HCEC 1CT (cell line): ENCODE data around the gene TBCEL.
"Not testable (repeated sequence)": the region's sequence is repeated elsewhere in the genome, so short reads cannot be mapped to it uniquely, and the experiment has no call there.

Experiments used
- DNase-seq: peaks from one replicate; pipeline ENCODE4 v3.0.0-alpha.2; 2017

TBCEL gene

DNA sequence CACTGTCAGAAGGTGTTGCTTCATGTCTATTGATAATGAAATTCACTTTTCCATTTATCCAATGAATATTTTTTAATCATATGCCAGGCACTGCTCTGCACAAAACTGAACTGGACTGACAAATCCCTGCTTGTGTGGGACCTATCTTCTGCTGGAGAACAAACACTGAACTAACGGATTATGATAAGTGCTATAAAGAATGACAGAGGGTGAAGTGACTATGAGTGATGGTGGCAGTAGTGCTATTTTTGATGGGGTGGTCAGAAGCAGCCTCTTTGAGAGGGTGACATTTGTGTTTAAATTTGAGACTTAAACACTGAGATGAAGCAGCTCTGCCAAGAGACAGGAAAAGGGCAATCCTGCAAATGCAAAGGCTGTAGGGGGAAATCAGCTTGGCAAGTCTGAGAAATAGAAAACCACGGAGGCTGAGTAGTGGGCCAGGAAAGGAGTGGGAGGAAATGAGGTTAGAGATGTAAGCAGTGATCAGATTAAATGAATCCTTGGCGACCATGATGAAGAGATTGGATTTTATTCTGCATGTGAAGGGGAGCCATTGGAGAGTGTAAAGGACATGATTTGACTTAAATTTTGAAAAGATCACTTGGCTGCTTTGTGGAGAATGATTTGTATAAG, 6.0 kb downstream of the TBCEL start:
- no peak for DNase-seq

DNA sequence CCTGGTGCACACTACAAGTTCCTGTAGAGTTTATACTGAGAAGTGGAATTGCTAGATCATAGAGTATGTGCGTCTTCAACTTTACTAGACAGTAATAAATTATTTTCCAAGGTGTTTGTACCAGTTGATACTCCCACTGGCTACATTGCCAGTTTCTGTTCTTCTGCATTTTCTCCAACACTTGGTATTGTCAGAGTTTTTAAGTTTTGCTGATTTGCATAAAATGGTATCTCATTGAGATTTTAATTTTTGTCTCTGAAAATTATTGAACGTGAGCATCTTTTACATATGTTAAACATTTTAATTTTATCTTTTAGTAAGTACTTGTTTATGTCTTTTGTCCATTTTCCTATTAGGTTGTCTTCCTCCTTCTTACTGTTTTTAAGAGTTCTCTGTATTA, 7.3 kb downstream of the TBCEL start:
- DNase-seq = no peak

DNA sequence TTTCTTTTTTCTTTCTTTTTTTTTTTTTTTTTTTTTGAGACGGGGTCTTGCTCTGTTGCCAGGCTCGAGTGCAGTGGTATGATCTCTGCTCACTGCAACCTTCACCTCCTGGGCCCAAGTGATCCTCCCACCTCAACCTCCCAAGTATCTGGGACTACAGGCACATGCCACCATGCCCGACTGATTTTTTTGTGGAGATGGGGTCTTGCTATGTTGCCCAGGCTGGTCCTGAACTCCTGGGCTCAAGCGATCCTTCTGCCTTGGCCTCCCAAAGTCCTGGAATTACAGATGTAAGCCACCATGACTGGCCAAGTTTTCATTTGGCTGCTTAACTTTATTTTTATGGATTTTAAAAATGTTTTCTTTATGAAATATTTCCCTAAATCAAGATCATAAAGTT, 7.7 kb downstream of the TBCEL start:
- not testable (repeated sequence) for DNase-seq

DNA sequence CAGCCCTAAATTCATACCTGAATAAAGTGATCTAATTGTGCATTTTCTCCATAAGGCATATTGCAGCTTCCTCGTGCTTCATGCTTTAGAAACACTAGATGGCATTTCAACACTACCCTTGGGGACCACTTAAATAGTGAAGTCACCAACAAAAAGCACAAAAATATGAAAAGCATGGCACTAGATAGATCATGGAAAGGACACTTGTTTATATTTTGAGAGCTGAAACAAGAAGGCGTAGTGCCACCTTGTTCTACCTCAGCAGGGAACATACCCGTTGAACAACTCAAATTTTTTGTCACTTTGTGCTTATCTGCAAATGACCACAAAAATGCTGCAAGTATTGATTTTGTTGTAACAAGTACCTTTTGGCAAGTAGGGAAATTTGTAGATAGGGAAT, 8.6 kb downstream of the TBCEL start:
- DNase-seq = no peak

DNA sequence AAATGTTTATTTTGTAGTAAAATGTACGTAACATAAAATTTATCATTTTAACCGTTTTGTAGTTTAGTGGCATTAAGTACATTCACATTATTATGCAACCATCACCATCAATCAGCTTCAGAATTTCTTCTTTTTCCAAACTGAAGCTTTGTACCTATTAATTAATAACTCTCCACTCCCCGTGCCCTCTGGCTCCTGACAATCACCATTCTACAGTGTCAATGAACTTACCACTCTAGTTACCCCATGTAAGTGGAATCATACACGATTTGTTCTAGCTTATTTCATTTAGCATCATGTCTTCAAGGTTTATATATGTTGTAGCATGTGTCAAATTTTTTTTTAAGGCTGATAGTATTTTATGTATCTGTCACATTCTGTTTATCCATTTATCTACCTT, 9.7 kb downstream of the TBCEL start:
- no peak for DNase-seq

DNA sequence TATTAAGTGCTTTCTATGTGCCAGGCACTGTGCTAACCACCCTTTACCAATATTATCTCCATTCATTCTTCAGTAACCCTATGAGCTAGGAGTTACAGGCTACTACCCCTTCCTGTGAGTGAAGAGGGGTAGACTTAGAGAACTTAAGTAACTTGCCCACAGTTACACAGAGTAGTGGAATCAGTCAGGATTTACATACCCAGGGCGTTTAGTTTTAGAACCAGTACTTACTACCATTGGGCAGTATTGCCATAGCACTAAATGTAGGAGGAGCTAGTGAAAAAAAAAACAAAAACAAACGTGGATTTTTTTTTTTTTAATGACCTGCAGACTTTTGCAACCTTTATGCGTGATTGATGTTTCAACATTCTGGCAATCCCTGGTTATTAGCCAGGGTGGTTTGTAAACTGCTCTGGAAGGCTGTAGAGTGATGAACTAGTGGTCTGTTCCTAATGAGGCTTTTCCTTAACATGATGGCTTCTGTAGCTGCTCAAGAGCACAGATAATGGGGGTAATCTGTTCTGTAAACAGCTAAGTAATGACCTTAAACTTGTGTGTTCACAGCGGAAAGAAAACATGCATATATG, 11.4 kb downstream of the TBCEL start:
- no peak for DNase-seq

DNA sequence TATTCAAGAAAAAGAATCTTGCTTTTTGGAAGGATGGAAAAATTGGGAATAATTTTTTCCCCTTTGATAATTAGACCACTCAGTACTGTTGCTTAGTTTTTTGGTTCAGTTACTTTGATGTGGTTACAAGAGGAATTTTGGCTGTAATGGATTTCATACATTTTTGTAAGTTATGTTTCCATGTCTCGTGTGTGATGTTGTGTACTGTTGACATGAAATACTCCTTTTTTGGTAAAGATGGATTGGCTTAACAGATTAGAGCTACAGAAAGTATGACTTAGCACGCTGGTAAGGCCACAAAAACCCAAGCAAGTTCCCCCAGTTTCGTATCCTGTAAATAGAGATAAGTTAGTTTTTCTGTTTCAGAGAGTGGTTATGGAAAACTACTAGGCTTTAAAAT, 11.9 kb downstream of the TBCEL start:
- DNase-seq = no peak

DNA sequence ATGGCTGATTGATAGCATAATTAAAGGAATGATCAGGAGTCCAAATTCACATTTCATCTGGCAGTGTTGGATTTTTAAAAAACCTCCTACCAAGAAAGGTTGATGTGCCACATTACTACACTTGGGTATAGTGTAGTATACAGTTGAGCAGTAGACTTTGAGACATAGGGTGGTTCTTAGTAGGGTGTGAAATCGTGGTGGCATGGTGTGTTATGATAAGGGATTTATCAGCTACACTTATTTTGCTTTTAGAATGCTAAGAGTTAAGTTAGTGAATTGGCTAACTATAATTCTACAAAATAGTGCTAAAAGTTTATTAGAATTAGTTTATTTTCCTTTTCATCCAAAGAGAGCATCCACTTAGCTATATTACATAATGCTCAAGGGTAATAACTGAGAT, 13.1 kb downstream of the TBCEL start:
- no peak for DNase-seq

DNA sequence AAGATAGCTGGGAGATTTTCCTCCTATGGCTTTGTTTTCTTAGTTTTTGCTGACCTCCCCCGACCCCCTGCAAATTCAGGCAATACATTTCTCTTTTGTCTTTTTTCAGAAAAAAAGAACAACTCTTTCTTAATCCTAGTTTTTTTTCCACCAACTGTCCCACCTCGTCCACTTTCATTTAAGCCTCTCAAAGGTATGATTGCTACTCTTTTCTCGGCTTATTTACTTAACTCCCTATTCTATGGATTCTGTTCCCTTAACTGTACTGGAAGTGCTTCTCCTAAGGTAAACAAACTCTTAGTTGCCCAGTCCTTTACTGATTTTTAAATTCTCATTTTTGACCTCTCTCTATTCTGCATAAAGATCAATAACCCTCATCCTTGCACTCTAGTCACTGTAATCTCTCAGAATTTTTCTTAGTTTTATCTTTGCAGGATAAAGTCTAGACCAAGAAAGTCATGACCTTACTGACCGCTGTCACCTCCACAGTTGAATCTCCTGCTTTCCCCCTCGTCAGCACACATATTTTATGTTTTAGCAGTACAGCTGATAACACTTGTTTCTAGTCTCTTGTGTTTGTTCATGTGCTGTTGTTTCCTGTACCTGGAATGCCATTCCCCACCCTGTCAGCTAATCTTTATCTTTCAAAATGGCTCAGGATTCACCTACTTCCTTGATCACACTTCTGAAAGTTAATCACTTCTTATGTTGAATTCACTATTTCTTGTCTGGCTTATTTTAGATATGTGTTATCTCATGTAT, 14.9 kb downstream of the TBCEL start:
- DNase-seq = no peak

DNA sequence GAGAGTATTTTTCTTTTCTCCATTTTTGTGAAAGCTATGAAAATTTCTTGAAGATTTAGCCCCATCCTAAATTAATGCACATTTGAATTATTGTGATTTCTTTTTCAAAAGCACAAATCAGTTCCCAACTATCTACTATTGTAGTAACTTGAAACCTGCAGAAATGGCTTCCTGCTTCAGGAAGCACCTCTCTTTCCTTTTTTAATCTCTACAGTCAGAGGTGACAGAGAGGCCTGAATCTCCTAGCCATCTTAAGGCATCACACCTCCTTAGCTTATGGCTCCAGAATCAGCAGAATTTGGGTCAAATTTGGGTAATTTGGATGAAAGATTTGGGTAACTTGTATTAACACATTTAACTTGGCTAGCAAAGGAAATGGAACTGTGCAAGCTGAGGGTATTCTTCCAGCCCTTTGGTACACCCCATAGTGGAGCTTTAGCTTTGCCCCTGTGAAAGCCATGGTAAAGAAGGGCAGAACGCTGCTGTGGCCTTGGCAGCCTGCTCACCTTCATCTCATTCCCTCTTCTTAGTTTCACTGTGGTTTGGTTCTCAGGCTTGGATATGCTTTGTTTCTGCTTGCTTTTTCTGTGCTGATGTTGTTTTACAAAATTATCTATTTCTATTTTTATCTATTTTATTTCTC, 16.2 kb downstream of the TBCEL start:
- DNase-seq = no peak

DNA sequence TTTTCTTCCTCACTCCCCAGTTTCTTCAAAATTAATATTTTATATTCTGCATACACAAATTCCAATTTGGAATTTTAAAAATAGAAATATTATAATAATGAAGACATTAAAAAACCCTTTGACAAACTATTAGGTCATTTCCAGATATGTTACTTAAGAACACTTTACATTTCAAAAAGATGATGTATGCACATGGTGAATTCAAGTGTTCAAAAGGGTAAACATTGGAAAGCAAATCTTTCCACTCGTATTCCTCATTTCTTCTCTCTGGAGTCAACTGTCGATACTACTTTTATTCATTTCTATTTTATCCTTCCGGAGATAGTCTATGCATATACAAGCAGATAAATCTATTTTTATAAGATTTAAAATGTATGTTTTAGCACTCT, 16.7 kb downstream of the TBCEL start:
- no peak for DNase-seq

DNA sequence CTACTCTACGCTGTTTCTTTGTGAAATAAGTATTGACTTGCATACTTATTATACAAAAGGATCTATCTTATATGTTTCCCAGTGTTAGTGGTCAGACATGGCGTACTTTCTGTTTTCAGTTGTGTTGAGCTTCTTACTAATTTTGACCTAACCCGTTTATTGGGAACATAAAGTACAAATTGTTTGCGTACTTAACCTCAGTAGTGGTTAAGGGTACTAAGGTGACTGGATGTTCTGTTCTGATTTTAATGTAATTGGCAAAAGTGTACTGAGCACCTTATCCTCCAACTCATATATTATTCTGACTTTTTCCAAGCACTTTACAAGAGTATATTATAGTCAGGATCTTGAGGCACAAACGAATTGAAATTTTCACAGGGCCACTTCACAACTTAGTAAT, 17.2 kb downstream of the TBCEL start:
- DNase-seq = no peak

DNA sequence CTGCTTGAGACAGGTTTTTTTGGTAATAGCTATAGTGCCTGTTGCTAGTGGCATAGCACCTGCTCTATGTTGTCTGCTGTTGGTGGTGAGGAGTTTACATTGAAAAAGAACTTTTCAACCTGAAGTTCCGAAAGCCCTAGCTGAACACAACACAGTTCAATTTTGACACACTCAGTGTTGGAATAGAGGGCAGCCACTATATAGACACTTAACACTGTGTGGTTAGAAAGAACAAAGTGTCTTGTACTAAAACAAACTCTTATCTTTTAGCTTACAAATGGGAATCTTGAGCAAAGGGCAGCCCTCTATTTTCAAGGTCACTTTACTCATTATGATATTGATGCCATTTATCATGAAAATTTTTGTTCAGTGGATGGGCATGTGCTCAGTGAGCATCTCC, 18.4 kb downstream of the TBCEL start:
- no peak for DNase-seq

DNA sequence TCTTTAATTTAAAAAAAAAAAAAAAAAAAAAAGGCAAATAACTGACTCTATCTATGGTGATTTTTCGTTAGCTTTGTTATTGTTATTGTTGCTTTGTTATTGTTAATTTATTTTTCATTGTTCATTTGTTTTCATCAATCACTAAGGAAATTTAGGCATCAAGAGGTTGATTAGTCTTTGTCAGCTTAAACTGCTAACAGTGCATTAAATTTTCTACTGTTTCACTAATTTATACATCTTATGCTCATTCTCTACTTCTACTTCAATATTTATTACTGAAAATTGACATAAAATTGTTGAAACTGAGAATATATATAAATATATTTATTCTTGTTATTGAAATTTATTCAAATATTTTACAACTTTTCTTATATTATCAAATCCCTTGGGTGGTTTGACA, 24.0 kb downstream of the TBCEL start:
- DNase-seq = no peak

DNA sequence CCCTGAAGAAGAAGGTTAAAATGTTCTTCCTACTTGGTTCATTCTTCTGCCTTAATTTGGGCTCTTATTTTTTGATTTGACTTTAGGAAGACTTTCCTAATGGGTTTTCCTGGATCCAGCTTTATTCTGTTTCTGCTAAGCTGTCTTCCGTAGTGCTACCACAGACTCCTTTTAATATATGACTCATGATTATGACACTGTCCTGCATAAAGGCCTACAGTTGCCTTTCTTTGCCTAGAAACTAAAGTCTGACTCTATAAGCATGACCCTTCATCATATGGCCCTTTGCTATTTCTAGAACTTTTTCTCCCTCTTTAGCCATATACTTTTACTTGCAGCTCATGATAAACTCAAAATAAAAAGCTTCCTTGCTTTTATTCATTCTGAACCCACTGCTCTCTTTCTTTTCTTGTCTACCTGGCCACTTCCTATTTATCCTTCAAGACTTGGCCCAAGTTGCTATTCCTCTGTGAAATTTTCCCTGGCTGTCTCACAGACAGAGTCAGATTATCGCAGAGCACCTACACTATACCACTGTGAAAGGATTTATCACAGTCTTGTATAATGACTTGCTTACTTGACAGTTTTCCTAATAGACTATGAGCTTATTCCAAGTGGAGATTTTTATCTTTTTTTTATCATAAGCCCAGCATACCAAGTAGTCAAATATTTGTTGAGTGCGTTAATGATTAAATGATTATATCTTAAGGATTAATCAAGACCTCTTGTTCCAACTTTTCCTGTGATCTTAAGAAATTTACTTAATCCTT, 24.7 kb downstream of the TBCEL start:
- peak; percentile 31 for DNase-seq

DNA sequence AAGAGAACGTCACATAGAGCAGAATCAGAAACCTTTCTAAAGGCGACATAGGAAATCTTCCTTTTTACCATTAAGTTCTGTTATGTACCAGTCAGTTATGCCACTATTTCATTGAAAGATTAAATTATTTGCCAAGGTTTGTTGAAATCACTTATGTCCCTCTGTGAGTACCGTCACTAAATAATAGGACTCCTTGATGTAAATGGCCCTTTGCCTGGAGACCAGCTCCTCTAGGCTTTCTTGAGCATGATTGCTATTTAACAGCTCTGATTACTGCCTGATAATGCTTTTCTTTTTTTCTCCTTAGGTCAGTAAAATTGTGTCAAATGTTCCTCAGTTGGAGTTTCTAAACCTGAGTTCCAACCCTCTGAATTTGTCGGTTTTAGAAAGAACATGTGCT, 29.3 kb downstream of the TBCEL start:
- no peak for DNase-seq

DNA sequence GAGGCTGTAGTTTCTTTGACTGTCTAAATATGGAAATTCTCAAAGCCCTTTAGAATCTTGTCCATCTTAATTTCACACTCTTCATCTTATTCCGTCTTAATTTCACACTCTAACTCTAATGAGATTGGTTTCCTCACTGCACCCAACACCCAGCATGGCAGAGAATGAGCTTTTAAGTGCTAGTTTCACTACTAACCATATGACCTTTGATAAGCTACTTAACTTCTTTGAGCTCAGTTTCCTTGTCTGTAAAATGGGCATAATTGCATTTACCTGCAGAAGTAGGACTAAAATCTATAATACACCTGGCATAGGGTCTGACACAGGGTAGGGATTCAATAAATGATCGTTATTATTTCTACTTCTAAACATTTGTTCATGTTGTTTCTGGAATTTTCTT, 30.4 kb downstream of the TBCEL start:
- DNase-seq = no peak

DNA sequence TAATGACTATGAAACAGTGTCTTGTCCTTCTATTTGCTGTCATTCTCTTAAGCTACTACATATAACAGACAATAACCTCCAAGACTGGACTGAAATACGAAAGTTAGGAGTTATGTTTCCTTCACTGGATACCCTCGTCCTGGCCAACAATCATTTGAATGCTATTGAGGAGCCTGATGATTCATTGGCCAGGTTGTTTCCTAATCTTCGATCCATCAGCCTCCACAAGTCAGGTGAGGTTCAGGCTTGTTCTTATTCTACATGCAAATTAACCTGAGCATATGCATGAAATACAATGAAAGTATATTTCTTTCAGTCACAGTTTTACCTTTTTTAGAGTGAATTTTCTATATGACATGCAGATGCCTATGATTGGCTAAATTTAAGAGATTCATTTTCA, 31.2 kb downstream of the TBCEL start:
- DNase-seq = no peak

DNA sequence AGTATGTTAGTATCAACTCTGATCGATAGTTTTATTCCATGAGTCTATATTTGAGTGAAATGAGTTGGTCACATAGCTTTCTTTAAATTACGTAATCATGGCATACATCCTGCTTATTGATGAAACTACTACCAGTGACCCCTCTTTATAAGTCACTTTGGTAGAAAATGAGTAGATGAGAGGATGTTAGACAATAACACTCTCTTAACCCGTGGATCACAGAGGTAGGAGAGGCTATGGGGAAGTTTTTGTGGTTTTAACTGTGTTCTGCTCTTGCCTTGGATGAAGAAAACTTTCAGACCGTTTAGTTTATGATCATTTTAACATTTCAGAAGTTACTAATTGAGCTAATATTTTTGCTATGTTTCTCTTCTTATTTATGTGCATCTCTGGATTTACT, 34.0 kb downstream of the TBCEL start:
- no peak for DNase-seq

DNA sequence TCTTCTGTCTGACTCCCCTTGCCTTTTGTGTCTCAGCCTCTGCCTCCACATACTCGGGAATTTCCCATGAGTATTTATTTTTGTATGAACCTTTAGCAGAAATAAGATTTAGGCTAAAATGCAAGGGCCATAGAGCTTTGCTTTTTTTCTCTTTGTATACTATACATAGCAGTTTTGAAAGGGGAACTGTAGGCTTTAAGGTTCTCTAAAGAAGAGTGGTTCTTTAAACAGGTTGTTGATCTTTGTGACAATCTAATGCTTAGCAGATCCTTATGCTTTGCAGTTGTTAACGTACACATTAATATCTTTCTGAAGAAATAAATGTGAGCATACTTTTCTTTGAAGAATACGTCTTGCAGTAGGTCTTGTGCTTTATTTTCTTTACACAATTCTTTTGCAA, 35.0 kb downstream of the TBCEL start:
- DNase-seq = no peak

DNA sequence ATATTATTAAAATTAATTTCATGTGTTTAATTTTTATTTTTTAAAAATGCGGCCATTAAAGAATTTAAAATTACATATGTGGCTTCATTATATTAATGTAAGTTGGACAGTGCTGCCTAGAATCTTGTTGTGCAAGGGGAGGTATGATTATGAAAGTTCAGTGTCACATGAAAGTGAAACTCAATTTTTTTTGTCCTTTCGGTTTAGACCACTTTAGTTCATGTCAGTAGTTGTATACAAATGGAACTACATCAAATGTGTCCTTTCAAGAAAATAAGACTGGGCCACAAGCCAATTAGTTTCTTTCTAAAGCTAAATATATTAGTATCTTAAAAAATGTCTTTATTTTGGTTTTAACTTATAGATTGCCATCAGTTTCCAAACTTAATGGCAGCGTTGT, 35.7 kb downstream of the TBCEL start:
- DNase-seq = no peak

DNA sequence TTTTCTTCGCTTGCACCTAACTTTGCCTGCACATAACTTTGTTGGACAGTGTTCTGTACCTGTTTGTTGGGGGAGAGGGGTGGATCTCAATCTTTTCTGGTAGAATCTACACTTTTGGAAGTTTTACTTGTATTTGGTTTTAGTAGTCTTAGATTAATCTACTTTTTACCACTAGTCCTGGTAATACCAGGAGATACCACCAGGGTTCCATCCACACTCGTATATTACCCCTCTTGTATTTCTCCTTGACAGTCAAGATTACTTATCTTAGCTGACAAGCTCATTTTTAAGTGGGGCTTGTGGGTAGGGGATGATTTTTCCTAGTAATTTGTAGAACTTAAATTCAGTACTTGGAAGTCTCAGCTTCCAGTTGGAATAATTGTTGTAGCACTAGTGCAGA, 39.8 kb downstream of the TBCEL start:
- DNase-seq = no peak

DNA sequence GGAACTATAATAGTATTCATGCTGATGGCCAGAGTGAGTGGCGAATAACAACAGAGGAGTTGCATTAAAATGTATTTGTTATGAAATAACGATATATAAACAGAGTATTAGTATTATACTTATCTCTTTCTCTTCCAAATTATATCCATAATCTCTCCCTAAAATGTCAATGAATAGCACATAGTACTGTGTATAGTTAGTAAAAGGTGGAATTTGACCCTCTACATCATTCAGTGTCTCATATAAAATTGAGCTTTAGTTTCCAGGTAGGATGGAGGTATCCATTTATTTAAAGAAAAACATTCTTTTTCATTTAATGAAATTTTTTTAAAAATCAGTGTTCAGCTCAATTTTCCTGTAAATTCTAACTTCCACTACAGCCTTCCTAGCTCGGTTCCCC, 42.7 kb downstream of the TBCEL start:
- no peak for DNase-seq
